Measurements from ENCODE around the gene CYSRT1. TPM values are rescaled to one million over a fixed set of nuclear protein-coding genes. Genes with fewer than 3 reads are reported as not detected.

The CYSRT1 gene
- polyA plus RNA-seq, 3 donors from 2014 or later, result 0.19 TPM; not detected in 2

GRCh38 chr9:137194388-137194787 is 30.6 kb upstream of the CYSRT1 start:
- Mint-ChIP-seq H3K36me3 (no peaks in the 10 kb centered on the region), H3K27ac (no peak overlapping the region)
- no peak for DNase-seq

GRCh38 chr9:137194909-137195308 is 30.1 kb upstream of the CYSRT1 start:
- H3K27me3 Mint-ChIP-seq (ENCODE audit: low read depth in 3 of 3), result peaks cover 0 to 2% (median 1%) of the 10 kb centered on the region in 3 donors
- no peak for DNase-seq
- H3K36me3 Mint-ChIP-seq, result no peaks in the 10 kb centered on the region
- H3K9me3 Mint-ChIP-seq, result no peaks in the 10 kb centered on the region
- H3K4me1 Mint-ChIP-seq, result peaks cover 0 to 7% of the 10 kb centered on the region in 2 donors
- no peak overlapping the region for H3K4me3 Mint-ChIP-seq
- H3K27ac Mint-ChIP-seq, result no peak overlapping the region

More at GRCh38 chr9:137194388-137194787, 30.6 kb upstream of the CYSRT1 start:
- peaks cover 5 to 9% of the 10 kb centered on the region in 2 donors for H3K4me1 Mint-ChIP-seq
- H3K27me3 Mint-ChIP-seq (ENCODE audit: low read depth in 3 of 3), result peaks cover 0 to 2% (median 1%) of the 10 kb centered on the region in 3 donors
- H3K9me3 Mint-ChIP-seq, result no peaks in the 10 kb centered on the region
- H3K4me3 Mint-ChIP-seq, result no peak overlapping the region

GRCh38 chr9:137195525-137196220 is 29.3 kb upstream of the CYSRT1 start:
- no peak for DNase-seq
- Mint-ChIP-seq H3K4me3 (no peak overlapping the region), H3K4me1 (peaks cover 0 to 7% of the 10 kb centered on the region in 2 donors), H3K27ac (no peak overlapping the region), H3K9me3 (no peaks in the 10 kb centered on the region), H3K36me3 (no peaks in the 10 kb centered on the region), H3K27me3 (ENCODE audit: low read depth in 3 of 3) (peaks cover 0 to 2% (median 2%) of the 10 kb centered on the region in 3 donors)

GRCh38 chr9:137198051-137198901 is 26.7 kb upstream of the CYSRT1 start:
- Mint-ChIP-seq H3K36me3 (no peaks in the 10 kb centered on the region), H3K4me1 (peaks cover 7 to 12% of the 10 kb centered on the region in 2 donors), H3K4me3 (peak overlapping the region in 3 of 5 donors; percentile 24 to 46 (median 24)), H3K27me3 (ENCODE audit: low read depth in 3 of 3) (peaks cover 0 to 4% (median 0%) of the 10 kb centered on the region in 3 donors), H3K27ac (no peak overlapping the region), H3K9me3 (no peaks in the 10 kb centered on the region)
- no peak for DNase-seq

GRCh38 chr9:137198902-137199283 is 26.1 kb upstream of the CYSRT1 start:
- no peak for DNase-seq
- Mint-ChIP-seq H3K9me3 (no peaks in the 10 kb centered on the region), H3K4me3 (peak overlapping the region in 1 of 5 donors; percentile 24), H3K27me3 (ENCODE audit: low read depth in 3 of 3) (peaks cover 0 to 4% (median 0%) of the 10 kb centered on the region in 3 donors), H3K36me3 (no peaks in the 10 kb centered on the region), H3K4me1 (peaks cover 10 to 12% of the 10 kb centered on the region in 2 donors), H3K27ac (no peak overlapping the region)

- peak overlapping the region; percentile 61 to 81 (median 66) for H3K4me3 Mint-ChIP-seq
- H3K27ac Mint-ChIP-seq, result peak overlapping the region in 1 of 6 donors; percentile 48
- H3K36me3 Mint-ChIP-seq, result no peaks in the 10 kb centered on the region
- H3K27me3 Mint-ChIP-seq (ENCODE audit: low read depth in 3 of 3), result peaks cover 0 to 4% (median 0%) of the 10 kb centered on the region in 3 donors
- peaks cover 15 to 18% of the 10 kb centered on the region in 2 donors for H3K4me1 Mint-ChIP-seq
- DNase-seq, result no peak
- no peaks in the 10 kb centered on the region for H3K9me3 Mint-ChIP-seq
These were observed 25.4 kb upstream of the CYSRT1 start for GRCh38 chr9:137199411-137200121.

- H3K4me1 Mint-ChIP-seq, result peaks cover 21 to 24% of the 10 kb centered on the region in 2 donors
- H3K9me3 Mint-ChIP-seq, result no peaks in the 10 kb centered on the region
- H3K27ac Mint-ChIP-seq, result peak within 1 kb of the TSS; percentile 74 to 91 (median 80)
- DNase-seq, result peak; percentile 99
- no peaks in the 10 kb centered on the region for H3K36me3 Mint-ChIP-seq
- H3K4me3 Mint-ChIP-seq, result peak within 1 kb of the TSS; percentile 83 to 87 (median 86)
- peaks cover 0 to 4% (median 0%) of the 10 kb centered on the region in 3 donors for H3K27me3 Mint-ChIP-seq (ENCODE audit: low read depth in 3 of 3)
These were observed 24.4 kb upstream of the CYSRT1 start, which contains the start of gene TPRN for GRCh38 chr9:137200311-137201204. Gene TPRN (minus strand): TSS chr9:137200741. CDS start chr9:137200711, 30 bp downstream.

GRCh38 chr9:137201205-137201868 is 23.6 kb upstream of the CYSRT1 start:
- no peaks in the 10 kb centered on the region for H3K36me3 Mint-ChIP-seq
- peak overlapping the region; percentile 83 to 87 (median 86) for H3K4me3 Mint-ChIP-seq
- DNase-seq, result no peak
- H3K4me1 Mint-ChIP-seq, result peaks cover 28 to 31% of the 10 kb centered on the region in 2 donors
- H3K27ac Mint-ChIP-seq, result peak overlapping the region; percentile 74 to 91 (median 80)
- peaks cover 0 to 4% (median 0%) of the 10 kb centered on the region in 3 donors for H3K27me3 Mint-ChIP-seq (ENCODE audit: low read depth in 3 of 3)
- no peaks in the 10 kb centered on the region for H3K9me3 Mint-ChIP-seq

GRCh38 chr9:137202966-137203365 is 22.0 kb upstream of the CYSRT1 start:
- peak overlapping the region in 1 of 5 donors; percentile 7 for H3K4me3 Mint-ChIP-seq
- H3K4me1 Mint-ChIP-seq, result peaks cover 42 to 46% of the 10 kb centered on the region in 2 donors
- H3K36me3 Mint-ChIP-seq, result no peaks in the 10 kb centered on the region
- no peak overlapping the region for H3K27ac Mint-ChIP-seq
- no peak for DNase-seq
- no peaks in the 10 kb centered on the region for H3K9me3 Mint-ChIP-seq
- peaks cover 0 to 4% (median 2%) of the 10 kb centered on the region in 3 donors for H3K27me3 Mint-ChIP-seq (ENCODE audit: low read depth in 3 of 3)

- no peak for DNase-seq
- H3K36me3 Mint-ChIP-seq, result no peaks in the 10 kb centered on the region
- peaks cover 43 to 46% of the 10 kb centered on the region in 2 donors for H3K4me1 Mint-ChIP-seq
- peak overlapping the region; percentile 86 to 96 (median 95) for H3K27ac Mint-ChIP-seq
- no peaks in the 10 kb centered on the region for H3K9me3 Mint-ChIP-seq
- H3K4me3 Mint-ChIP-seq, result peak overlapping the region; percentile 90 to 91 (median 91)
- peaks cover 0 to 4% (median 2%) of the 10 kb centered on the region in 3 donors for H3K27me3 Mint-ChIP-seq (ENCODE audit: low read depth in 3 of 3)
These were observed 20.2 kb upstream of the CYSRT1 start for GRCh38 chr9:137204731-137205125.

GRCh38 chr9:137205126-137206069 is 19.6 kb upstream of the CYSRT1 start, which contains the start of the genes NDOR1 and TMEM203:
Gene NDOR1 (plus strand): TSS chr9:137205700. CDS start chr9:137205778, 78 bp downstream.
Gene TMEM203 (minus strand): TSS chr9:137205648. CDS start chr9:137205414, 234 bp downstream.
- H3K36me3 Mint-ChIP-seq, result no peaks in the 10 kb centered on the region
- peaks cover 43 to 46% of the 10 kb centered on the region in 2 donors for H3K4me1 Mint-ChIP-seq
- peak within 1 kb of the TSS; percentile 86 to 96 (median 95) for H3K27ac Mint-ChIP-seq
- DNase-seq, result peak; percentile 91 to 92 (median 91)
- no peaks in the 10 kb centered on the region for H3K9me3 Mint-ChIP-seq
- H3K27me3 Mint-ChIP-seq (ENCODE audit: low read depth in 3 of 3), result peaks cover 0 to 4% (median 2%) of the 10 kb centered on the region in 3 donors
- H3K4me3 Mint-ChIP-seq, result peak within 1 kb of the TSS; percentile 90 to 91 (median 91)

Measured in immature natural killer cell (primary cell).